Neural progenitor cell (in vitro differentiated cells): ENCODE results near the gene CLEC4F.
"Not testable (repeated sequence)": the region's sequence is repeated elsewhere in the genome, so short reads cannot be mapped to it uniquely, and the experiment has no call there.

Source experiments
- EZH2 ChIP-seq: fragments of 200-600 bp; sonication (generic); IDR thresholded peaks from 2 replicates; pipeline ENCODE4 v1.6.1; 2017; ENCODE audit warnings: antibody characterized with exemption, mild to moderate bottlenecking, moderate library complexity
- EZH2phosphoT487 ChIP-seq: fragments of 200-600 bp; sonication (generic); IDR thresholded peaks from 2 replicates; pipeline ENCODE4 v1.6.1; 2017; ENCODE audit warnings: antibody characterized with exemption
- TF ChIP-seq, protein P1 (sequence below): fragments of 200-600 bp; sonication (generic); IDR thresholded peaks from 2 replicates; pipeline ENCODE4 v1.5.1; 2017; ENCODE audit warnings: antibody characterized with exemption, mild to moderate bottlenecking

DNA sequence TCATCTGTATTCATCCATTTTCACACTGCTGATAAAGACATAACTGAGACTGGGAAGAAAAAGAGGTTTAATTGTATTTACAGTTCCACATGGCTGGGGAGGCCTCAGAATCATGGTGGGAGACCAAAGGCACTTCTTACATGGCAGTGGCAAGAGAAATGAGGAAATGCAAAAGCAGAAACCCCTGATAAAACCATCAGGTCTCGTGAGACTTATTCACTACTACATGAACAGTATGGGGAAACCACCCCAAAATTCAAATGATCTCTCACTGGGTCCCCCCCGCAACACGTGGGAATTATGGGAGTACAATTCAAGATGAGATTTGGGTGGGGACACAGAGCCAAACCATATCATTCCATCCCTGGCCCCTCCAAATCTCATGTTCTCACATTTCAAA, 22.4 kb downstream of the CLEC4F start:
- TF ChIP-seq, protein P1, sequence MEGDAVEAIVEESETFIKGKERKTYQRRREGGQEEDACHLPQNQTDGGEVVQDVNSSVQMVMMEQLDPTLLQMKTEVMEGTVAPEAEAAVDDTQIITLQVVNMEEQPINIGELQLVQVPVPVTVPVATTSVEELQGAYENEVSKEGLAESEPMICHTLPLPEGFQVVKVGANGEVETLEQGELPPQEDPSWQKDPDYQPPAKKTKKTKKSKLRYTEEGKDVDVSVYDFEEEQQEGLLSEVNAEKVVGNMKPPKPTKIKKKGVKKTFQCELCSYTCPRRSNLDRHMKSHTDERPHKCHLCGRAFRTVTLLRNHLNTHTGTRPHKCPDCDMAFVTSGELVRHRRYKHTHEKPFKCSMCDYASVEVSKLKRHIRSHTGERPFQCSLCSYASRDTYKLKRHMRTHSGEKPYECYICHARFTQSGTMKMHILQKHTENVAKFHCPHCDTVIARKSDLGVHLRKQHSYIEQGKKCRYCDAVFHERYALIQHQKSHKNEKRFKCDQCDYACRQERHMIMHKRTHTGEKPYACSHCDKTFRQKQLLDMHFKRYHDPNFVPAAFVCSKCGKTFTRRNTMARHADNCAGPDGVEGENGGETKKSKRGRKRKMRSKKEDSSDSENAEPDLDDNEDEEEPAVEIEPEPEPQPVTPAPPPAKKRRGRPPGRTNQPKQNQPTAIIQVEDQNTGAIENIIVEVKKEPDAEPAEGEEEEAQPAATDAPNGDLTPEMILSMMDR = not testable (repeated sequence)
- not testable (repeated sequence) for TF ChIP-seq EZH2phosphoT487, EZH2
